ENCODE data around the gene SRD5A1.

SRD5A1 gene

GRCh38 chr5:6704361-6704851, 71.2 kb downstream of the SRD5A1 start:
- H3K27ac ChIP-seq (replicated peaks): no peak overlapping the region
- no peak overlapping the region for H3K4me3 ChIP-seq (replicated peaks; ENCODE audit: insufficient read depth, low read length)
- peaks cover 2% of the 10 kb centered on the region for H3K27me3 ChIP-seq (ENCODE audit: insufficient read depth, poor library complexity, severe bottlenecking)
- no peak for TF ChIP-seq CTCF (IDR thresholded peaks at IDR 0.05; ENCODE audit: insufficient read depth, low read length)
- no peak for TF ChIP-seq REST (IDR thresholded peaks at IDR 0.05; ENCODE audit: insufficient replicate concordance, low read depth)
- no peak for TF ChIP-seq POLR2AphosphoS5 (IDR thresholded peaks at IDR 0.05; ENCODE audit: low read depth)
- TF ChIP-seq GABPA (IDR thresholded peaks at IDR 0.05; ENCODE audit: low read depth): no peak
- no peak for TF ChIP-seq SPI1 (IDR thresholded peaks at IDR 0.05; ENCODE audit: borderline replicate concordance, low read depth)
- DNase-seq (ENCODE audit: low read depth in 1 of 2, low spot score in 1 of 2): no peak

GRCh38 chr5:6705088-6705487, 71.8 kb downstream of the SRD5A1 start:
- Histone ChIP-seq H3K4me3 (replicated peaks; ENCODE audit: insufficient read depth, low read length) (no peak overlapping the region), H3K27ac (replicated peaks) (no peak overlapping the region), H3K27me3 (ENCODE audit: insufficient read depth, poor library complexity, severe bottlenecking) (peaks cover 2% of the 10 kb centered on the region)
- no peak for TF ChIP-seq GABPA (IDR thresholded peaks at IDR 0.05; ENCODE audit: low read depth)
- TF ChIP-seq CTCF (IDR thresholded peaks at IDR 0.05; ENCODE audit: insufficient read depth, low read length): no peak
- TF ChIP-seq REST (IDR thresholded peaks at IDR 0.05; ENCODE audit: insufficient replicate concordance, low read depth): no peak
- TF ChIP-seq POLR2AphosphoS5 (IDR thresholded peaks at IDR 0.05; ENCODE audit: low read depth): no peak
- no peak for TF ChIP-seq SPI1 (IDR thresholded peaks at IDR 0.05; ENCODE audit: borderline replicate concordance, low read depth)
- no peak for DNase-seq (ENCODE audit: low read depth in 1 of 2, low spot score in 1 of 2)

- H3K4me3 ChIP-seq (replicated peaks; ENCODE audit: insufficient read depth, low read length): no peak overlapping the region
- DNase-seq (ENCODE audit: low read depth in 1 of 2, low spot score in 1 of 2): no peak
- no peak overlapping the region for H3K27ac ChIP-seq (replicated peaks)
- no peak for TF ChIP-seq REST (IDR thresholded peaks at IDR 0.05; ENCODE audit: insufficient replicate concordance, low read depth)
- no peak for TF ChIP-seq CTCF (IDR thresholded peaks at IDR 0.05; ENCODE audit: insufficient read depth, low read length)
- TF ChIP-seq SPI1 (IDR thresholded peaks at IDR 0.05; ENCODE audit: borderline replicate concordance, low read depth): no peak
- TF ChIP-seq GABPA (IDR thresholded peaks at IDR 0.05; ENCODE audit: low read depth): no peak
- no peak for TF ChIP-seq POLR2AphosphoS5 (IDR thresholded peaks at IDR 0.05; ENCODE audit: low read depth)
- no peaks in the 10 kb centered on the region for H3K27me3 ChIP-seq (ENCODE audit: insufficient read depth, poor library complexity, severe bottlenecking)
Observed at GRCh38 chr5:6705959-6706358, 72.7 kb downstream of the SRD5A1 start.

Measured in HL-60 (cell line).